Measurements from ENCODE around the gene GATC.
A peak's percentile ranks its signal among the peaks of the same experiment; 100 is the strongest.

The GATC gene

DNA sequence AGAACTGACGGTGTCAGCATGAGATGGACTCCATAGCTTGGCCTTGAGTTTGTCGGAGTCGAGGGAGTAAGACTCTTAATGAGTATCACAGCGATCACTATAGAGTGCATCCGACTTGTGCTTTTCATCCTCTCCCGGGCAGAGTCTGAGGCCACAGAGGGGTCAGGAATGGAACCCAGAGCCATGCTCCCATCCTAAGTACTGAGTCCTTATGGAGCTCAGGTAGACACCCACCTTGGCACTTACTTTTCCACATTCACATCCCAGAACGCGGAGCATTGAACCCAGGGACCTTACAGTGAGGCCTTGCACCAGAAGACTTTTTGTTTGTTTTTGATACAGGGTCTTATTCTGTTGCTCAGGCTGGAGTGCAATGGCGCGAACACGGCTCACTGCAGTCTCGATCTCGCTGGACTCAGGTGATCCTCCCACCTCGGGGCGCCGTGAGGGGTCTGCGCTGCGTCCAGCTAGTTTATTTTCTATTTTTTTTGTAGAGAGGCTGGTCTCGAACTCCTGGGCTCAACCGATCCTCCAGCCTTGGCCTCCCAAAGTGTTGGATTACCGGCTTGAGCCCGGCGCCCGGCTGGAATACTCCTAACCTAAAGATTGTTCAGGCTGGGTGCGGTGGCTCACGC, 24.0 kb downstream of the GATC start:
- DNase-seq (ENCODE audit: low spot score): peak; percentile 74
- TF ChIP-seq, protein P1, sequence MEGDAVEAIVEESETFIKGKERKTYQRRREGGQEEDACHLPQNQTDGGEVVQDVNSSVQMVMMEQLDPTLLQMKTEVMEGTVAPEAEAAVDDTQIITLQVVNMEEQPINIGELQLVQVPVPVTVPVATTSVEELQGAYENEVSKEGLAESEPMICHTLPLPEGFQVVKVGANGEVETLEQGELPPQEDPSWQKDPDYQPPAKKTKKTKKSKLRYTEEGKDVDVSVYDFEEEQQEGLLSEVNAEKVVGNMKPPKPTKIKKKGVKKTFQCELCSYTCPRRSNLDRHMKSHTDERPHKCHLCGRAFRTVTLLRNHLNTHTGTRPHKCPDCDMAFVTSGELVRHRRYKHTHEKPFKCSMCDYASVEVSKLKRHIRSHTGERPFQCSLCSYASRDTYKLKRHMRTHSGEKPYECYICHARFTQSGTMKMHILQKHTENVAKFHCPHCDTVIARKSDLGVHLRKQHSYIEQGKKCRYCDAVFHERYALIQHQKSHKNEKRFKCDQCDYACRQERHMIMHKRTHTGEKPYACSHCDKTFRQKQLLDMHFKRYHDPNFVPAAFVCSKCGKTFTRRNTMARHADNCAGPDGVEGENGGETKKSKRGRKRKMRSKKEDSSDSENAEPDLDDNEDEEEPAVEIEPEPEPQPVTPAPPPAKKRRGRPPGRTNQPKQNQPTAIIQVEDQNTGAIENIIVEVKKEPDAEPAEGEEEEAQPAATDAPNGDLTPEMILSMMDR (IDR thresholded peaks at IDR 0.05): no peak
- H3K27ac ChIP-seq: peak overlapping the region; percentile 93 to 96
- peak overlapping the region; percentile 92 for H3K4me3 ChIP-seq

DNA sequence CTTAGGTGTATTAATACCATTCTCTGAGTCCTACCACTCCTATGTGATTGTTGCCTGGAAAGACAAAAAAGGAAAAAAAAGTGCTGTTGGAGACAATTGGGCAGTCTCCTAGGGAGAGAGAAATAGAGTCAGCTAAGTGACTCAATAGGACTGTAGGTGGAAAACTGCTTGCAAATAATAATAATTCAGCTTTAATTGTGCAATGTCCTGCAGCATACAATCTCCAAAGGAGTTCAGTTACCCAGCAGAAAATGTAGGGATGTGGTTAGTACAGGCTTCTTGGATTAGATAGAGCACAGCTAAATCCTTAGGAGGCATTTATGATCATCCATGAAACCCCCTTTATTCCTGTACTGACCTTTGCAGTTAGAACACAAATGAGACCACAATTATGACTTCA, 26.3 kb downstream of the GATC start:
- TF ChIP-seq, protein P1 (IDR thresholded peaks at IDR 0.05): no peak
- DNase-seq (ENCODE audit: low spot score): no peak
- H3K4me3 ChIP-seq: no peak overlapping the region
- no peak overlapping the region for H3K27ac ChIP-seq

DNA sequence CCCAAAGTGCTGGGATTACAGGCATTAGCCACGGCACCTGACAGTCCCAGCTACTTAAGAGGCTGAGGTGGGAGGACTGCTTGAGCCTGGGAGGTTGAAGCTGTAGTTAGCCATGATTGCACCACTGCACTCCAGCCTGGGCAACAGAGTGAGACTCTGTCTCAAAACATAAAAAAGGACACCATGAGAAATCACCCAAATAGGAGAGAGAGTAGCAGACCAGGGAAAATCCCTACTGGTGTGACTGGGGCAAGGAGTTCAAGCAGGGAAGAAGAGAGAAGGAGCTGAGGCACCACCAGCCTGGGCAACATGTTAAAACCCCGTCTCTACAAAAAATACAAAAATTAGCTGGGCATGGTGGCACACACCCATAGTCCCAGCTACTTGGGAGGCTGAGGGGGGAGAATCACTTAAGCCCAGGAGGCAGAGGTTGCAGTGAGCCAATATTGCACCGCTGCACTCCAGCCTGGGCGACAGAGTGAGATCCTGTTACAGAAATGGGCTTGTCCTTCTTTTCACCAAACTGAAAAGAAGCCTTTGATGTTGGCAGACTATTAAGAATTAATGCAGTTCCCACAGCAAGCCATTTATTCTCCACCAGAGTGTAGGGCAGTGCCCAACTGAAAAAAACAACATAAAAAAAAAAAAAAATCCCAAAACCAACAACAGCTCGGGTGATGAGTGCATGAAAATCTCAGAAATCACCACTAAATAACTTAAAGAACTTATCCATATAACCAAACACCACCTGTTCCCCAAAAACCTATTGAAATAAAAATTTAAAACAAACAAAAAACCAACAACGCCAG, 27.8 kb downstream of the GATC start:
- no peak overlapping the region for H3K27ac ChIP-seq
- TF ChIP-seq, protein P1 (IDR thresholded peaks at IDR 0.05): no peak
- DNase-seq (ENCODE audit: low spot score): no peak
- H3K4me3 ChIP-seq: no peak overlapping the region

DNA sequence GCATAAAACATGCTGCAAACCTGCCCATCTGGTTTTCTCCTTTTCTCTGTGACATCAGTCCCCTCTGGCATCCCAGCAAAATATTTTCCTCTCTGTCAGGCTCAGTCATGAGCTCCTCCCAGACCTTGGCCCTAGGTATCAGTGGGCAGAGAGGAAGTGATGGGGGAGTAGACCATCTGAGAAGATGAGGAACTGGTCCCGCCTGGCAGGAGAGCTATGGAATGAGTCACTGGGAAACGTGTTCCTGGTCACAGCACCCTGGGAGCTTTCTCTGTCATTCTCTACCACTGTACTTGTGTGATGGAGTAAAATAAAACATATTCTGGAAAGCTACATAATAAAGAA, 28.3 kb downstream of the GATC start:
- H3K4me3 ChIP-seq: no peak overlapping the region
- no peak for DNase-seq (ENCODE audit: low spot score)
- no peak overlapping the region for H3K27ac ChIP-seq
- TF ChIP-seq, protein P1 (IDR thresholded peaks at IDR 0.05): no peak

DNA sequence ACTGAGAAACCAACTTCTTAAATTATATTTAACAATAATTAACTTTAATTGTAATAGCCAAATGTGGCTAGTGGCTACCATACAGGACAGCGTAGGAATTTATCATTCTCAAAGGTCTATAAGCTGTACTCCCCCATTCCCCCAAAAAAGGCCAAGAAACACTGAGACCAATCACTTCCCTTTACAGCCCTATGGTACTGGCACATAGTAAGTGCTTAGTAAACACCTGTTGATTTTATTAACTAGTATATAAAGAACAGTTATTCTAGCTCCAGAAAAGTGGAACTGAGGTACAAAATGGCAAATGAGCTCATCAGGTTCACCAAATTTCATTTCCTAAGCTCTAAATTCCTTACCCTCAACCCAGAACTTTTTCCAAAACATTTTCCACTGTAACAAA, 29.4 kb downstream of the GATC start:
- H3K27ac ChIP-seq: no peak overlapping the region
- DNase-seq (ENCODE audit: low spot score): no peak
- no peak overlapping the region for H3K4me3 ChIP-seq
- TF ChIP-seq, protein P1 (IDR thresholded peaks at IDR 0.05): no peak

DNA sequence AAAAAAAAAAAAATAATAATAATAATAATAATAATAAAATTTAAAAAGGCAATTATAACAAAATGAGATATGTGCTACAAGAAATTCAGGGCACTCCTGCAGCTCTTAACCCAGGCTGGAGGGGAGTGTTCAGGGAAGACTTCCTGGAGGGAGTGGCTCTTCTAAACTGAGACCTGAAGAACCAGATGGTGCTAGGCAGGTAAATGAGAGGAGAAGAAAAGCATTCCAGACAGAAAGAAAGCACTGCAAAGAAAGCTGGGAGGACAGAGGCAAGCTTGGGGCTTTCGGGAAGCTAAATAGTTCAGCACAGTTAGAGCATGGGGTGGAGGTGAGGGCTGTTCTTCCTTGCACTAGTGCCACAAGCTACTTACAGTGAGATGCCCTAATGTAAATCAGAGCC, 33.2 kb downstream of the GATC start:
- no peak for DNase-seq (ENCODE audit: low spot score)
- H3K27ac ChIP-seq: no peak overlapping the region

More for the DNA sequence above, 33.2 kb downstream of the GATC start:
- TF ChIP-seq, protein P1 (IDR thresholded peaks at IDR 0.05): no peak
- no peak overlapping the region for H3K4me3 ChIP-seq

All from coronary artery (tissue), 2 donors.